Measurements from ENCODE around the gene EFCAB8. TPM values are rescaled to one million over a fixed set of nuclear protein-coding genes. Genes with fewer than 3 reads are reported as not detected.

The EFCAB8 gene
- total RNA-seq, 1 donor from 2014 or later, result 0.32 TPM

GRCh38 chr20:32920066-32920465 lies 61.3 kb downstream of the EFCAB8 start:
- Mint-ChIP-seq H3K4me3 (ENCODE audit: unreplicated experiment) (no peak overlapping the region), H3K27ac (ENCODE audit: unreplicated experiment) (no peak overlapping the region), H3K9me3 (ENCODE audit: low read depth) (peaks cover 11% of the 10 kb centered on the region), H3K4me1 (ENCODE audit: low read depth) (no peaks in the 10 kb centered on the region), H3K36me3 (ENCODE audit: low read depth) (peaks cover 16% of the 10 kb centered on the region), H3K27me3 (ENCODE audit: low read depth) (peaks cover 13% of the 10 kb centered on the region)
- no peak for DNase-seq (ENCODE audit: low spot score)
- TF ChIP-seq CTCF (IDR thresholded peaks at IDR 0.05), result no peak

GRCh38 chr20:32920530-32921298 lies 62.0 kb downstream of the EFCAB8 start:
- H3K27me3 Mint-ChIP-seq (ENCODE audit: low read depth), result peaks cover 13% of the 10 kb centered on the region
- no peaks in the 10 kb centered on the region for H3K4me1 Mint-ChIP-seq (ENCODE audit: low read depth)
- H3K4me3 Mint-ChIP-seq (ENCODE audit: unreplicated experiment), result no peak overlapping the region
- TF ChIP-seq CTCF (IDR thresholded peaks at IDR 0.05), result no peak
- H3K27ac Mint-ChIP-seq (ENCODE audit: unreplicated experiment), result no peak overlapping the region
- DNase-seq (ENCODE audit: low spot score), result no peak
- H3K36me3 Mint-ChIP-seq (ENCODE audit: low read depth), result peaks cover 11% of the 10 kb centered on the region
- H3K9me3 Mint-ChIP-seq (ENCODE audit: low read depth), result peaks cover 6% of the 10 kb centered on the region

GRCh38 chr20:32922466-32922865 lies 63.7 kb downstream of the EFCAB8 start:
- Mint-ChIP-seq H3K4me1 (ENCODE audit: low read depth) (no peaks in the 10 kb centered on the region), H3K9me3 (ENCODE audit: low read depth) (no peaks in the 10 kb centered on the region), H3K27me3 (ENCODE audit: low read depth) (peaks cover 13% of the 10 kb centered on the region), H3K27ac (ENCODE audit: unreplicated experiment) (peak overlapping the region; percentile 19), H3K4me3 (ENCODE audit: unreplicated experiment) (no peak overlapping the region), H3K36me3 (ENCODE audit: low read depth) (peaks cover 8% of the 10 kb centered on the region)
- no peak for DNase-seq (ENCODE audit: low spot score)
- TF ChIP-seq CTCF (IDR thresholded peaks at IDR 0.05), result no peak

- Mint-ChIP-seq H3K27me3 (ENCODE audit: low read depth) (peaks cover 12% of the 10 kb centered on the region), H3K4me1 (ENCODE audit: low read depth) (no peaks in the 10 kb centered on the region), H3K9me3 (ENCODE audit: low read depth) (no peaks in the 10 kb centered on the region), H3K4me3 (ENCODE audit: unreplicated experiment) (no peak overlapping the region), H3K27ac (ENCODE audit: unreplicated experiment) (no peak overlapping the region), H3K36me3 (ENCODE audit: low read depth) (peaks cover 7% of the 10 kb centered on the region)
- no peak for DNase-seq (ENCODE audit: low spot score)
- no peak for TF ChIP-seq CTCF (IDR thresholded peaks at IDR 0.05)
Observed at GRCh38 chr20:32924781-32925180, 66.1 kb downstream of the EFCAB8 start.

- H3K9me3 Mint-ChIP-seq (ENCODE audit: low read depth), result no peaks in the 10 kb centered on the region
- peaks cover 7% of the 10 kb centered on the region for H3K27me3 Mint-ChIP-seq (ENCODE audit: low read depth)
- H3K27ac Mint-ChIP-seq (ENCODE audit: unreplicated experiment), result no peak overlapping the region
- TF ChIP-seq CTCF (IDR thresholded peaks at IDR 0.05), result no peak
- no peaks in the 10 kb centered on the region for H3K4me1 Mint-ChIP-seq (ENCODE audit: low read depth)
- H3K36me3 Mint-ChIP-seq (ENCODE audit: low read depth), result peaks cover 1% of the 10 kb centered on the region
- H3K4me3 Mint-ChIP-seq (ENCODE audit: unreplicated experiment), result no peak overlapping the region
- DNase-seq (ENCODE audit: low spot score), result no peak
Observed at GRCh38 chr20:32925481-32926196, 66.9 kb downstream of the EFCAB8 start.
